ENCODE results near the gene CLCN5. TPM values are rescaled to one million over a fixed set of nuclear protein-coding genes. Genes with fewer than 3 reads are reported as not detected.

The CLCN5 gene
- total and polyA plus RNA-seq, 2 experiments from 2014 or later = 3.7 to 13.6 TPM

DNA sequence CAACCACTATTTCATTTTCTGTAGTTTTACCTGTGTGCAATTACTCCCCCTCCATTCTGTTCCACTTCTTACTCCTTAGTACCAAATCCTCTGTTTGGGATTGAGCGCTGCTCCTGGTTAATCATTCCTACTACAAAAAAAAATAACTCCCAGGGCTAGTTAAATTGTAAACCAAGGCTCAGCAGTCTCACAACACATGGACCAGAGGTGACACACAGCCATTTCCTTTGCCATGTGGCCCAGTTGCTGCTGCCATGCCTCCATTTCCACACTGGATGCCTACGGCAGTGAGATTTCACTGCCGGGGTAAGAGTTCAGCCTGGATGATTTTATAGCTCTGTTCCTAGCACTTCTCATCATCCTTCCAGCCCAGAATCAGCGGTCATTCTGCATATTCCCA lies 171.2 kb downstream of the CLCN5 start (continued):
- no peak for TF ChIP-seq NANOG (IDR thresholded peaks at IDR 0.05; ENCODE audit: borderline replicate concordance)
- TF ChIP-seq ZNF462 (CRISPR knock-in tag; IDR thresholded peaks at IDR 0.05) = no peak
- TF ChIP-seq EZH2phosphoT487 (IDR thresholded peaks at IDR 0.05; ENCODE audit: unreplicated experiment) = no peak
- no peak for TF ChIP-seq ZNF331 (CRISPR knock-in tag; IDR thresholded peaks at IDR 0.05; ENCODE audit: low read depth)
- TF ChIP-seq POLR2AphosphoS5 (IDR thresholded peaks at IDR 0.05; ENCODE audit: low read depth) = no peak

- Mint-ChIP-seq H3K36me3 (ENCODE audit: low read depth) (no peaks in the 10 kb centered on the region), H3K27me3 (ENCODE audit: insufficient read depth, low read depth, poor library complexity) (no peaks in the 10 kb centered on the region), H3K27ac (no peak overlapping the region), H3K4me3 (no peak overlapping the region), H3K4me1 (no peaks in the 10 kb centered on the region), H3K9me3 (no peaks in the 10 kb centered on the region)
- Histone ChIP-seq H3F3A (replicated peaks; ENCODE audit: low read depth) (no peaks in the 10 kb centered on the region), H3K27ac (ENCODE audit: low read depth) (no peak overlapping the region), H3K4me3 (no peak overlapping the region), H2AFZ (no peak overlapping the region), H3K36me3 (ENCODE audit: insufficient read depth) (no peaks in the 10 kb centered on the region), H3K4me1 (ENCODE audit: insufficient read depth) (no peaks in the 10 kb centered on the region), H3K4me2 (no peak overlapping the region), H4K20me1 (replicated peaks; ENCODE audit: insufficient read depth) (no peaks in the 10 kb centered on the region), H3K27me3 (ENCODE audit: insufficient read depth) (no peaks in the 10 kb centered on the region), H3K79me2 (replicated peaks; ENCODE audit: insufficient read depth) (no peaks in the 10 kb centered on the region), H3K9me2 (ENCODE audit: insufficient read depth) (no peaks in the 10 kb centered on the region)
- DNase-seq (ENCODE audit: low spot score) = no peak
- TF ChIP-seq REST (IDR thresholded peaks at IDR 0.05; ENCODE audit: unreplicated experiment) (no peak), ZNF331 (CRISPR knock-in tag; IDR thresholded peaks at IDR 0.05; ENCODE audit: low read depth) (no peak), CREB1 (CRISPR knock-in tag; IDR thresholded peaks at IDR 0.05; ENCODE audit: low read depth) (no peak)
- ATAC-seq = no peak
These were observed 174.7 kb downstream of the CLCN5 start for GRCh38 chrX:50097071-50097470.
